ENCODE measurements around the gene LAMA5.
A peak's percentile ranks its signal among the peaks of the same experiment; 100 is the strongest.

The LAMA5 gene

DNA sequence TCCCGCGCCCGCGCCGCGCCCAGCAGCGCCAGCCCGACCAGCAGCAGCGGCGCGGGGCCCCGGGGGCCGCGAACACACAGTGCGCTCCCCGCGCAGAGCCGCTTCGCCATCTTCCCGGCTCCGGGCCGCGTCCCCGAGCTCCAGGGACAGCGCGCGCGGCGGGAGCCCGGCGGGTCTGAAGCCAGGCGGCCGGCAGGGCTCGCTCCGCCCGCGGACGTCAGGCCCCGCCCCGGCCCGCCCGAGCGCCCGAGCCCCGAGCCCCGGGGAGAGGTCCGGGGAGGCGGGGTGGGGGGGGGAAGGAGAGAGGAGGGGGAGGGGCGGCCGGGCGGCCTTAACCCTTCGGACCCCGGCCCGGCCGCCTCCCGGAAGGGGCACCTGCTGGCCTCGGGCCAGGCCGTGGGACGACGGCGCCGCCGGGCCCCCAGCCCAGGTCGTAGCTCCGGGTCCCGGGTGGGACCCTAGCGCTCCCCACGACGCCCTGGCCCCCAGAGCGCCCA is at the start of gene LAMA5:
Gene LAMA5, minus strand, starts transcription at position 177 of the 497 bp plus-strand sequence. Its CDS starts 67 bp downstream, at position 110.
- no peak for DNase-seq (ENCODE audit: low read depth)

GRCh38 chr20:62415354-62416111 is 48.4 kb upstream of the LAMA5 start:
- no peak for DNase-seq (ENCODE audit: low read depth)

GRCh38 chr20:62413896-62414481 is 46.9 kb upstream of the LAMA5 start:
- no peak for DNase-seq (ENCODE audit: low read depth)

GRCh38 chr20:62413025-62413570 is 46.0 kb upstream of the LAMA5 start:
- no peak for DNase-seq (ENCODE audit: low read depth)

GRCh38 chr20:62412194-62413024 is 45.3 kb upstream of the LAMA5 start:
- no peak for DNase-seq (ENCODE audit: low read depth)

GRCh38 chr20:62411479-62412193 is 44.5 kb upstream of the LAMA5 start:
- no peak for DNase-seq (ENCODE audit: low read depth)

- no peak for DNase-seq (ENCODE audit: low read depth)
Measured at GRCh38 chr20:62410746-62411478, 43.8 kb upstream of the LAMA5 start.

DNA sequence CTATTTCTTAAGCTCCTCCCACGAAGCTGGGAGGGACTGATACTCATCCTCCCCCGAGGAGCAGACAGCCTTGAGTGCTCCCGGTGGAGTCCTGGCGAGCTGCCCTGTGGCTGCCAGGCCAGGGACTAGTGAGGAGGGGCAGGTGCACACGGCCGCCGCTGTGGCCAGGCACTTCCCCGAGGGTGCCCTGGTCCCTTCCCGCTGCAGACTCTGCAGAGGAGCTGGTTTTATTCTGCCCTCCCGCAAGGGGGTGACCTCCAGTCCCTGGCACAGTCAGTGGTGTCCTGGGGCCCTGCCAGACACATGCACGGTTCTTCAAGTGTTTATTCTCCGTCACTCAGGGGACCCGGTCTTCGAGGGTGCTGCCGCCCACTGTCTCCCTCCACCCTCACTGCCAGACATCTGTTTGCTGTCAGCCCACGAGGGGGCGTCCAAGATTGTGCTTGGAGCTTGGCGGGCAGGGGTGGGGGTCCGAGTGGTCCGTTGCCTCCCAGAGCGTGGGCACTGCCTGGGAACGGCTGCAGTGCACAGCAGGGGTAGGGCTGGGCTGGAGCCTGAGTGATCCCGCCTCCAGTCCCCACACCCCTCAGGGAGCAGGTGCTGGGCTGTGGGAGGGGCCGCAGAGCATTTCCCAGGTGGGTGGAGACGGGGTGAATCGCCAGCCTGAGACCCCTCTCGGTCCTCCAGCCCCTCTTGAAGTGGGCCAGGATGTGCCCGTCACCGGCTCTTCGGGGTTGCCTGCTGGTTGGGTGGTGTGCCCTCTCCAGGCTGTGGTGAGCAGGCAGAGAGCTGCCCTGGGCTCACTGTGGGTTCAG is 43.0 kb upstream of the LAMA5 start:
- no peak for DNase-seq (ENCODE audit: low read depth)

GRCh38 chr20:62409086-62409853 is 42.2 kb upstream of the LAMA5 start:
- DNase-seq (ENCODE audit: low read depth): no peak

DNA sequence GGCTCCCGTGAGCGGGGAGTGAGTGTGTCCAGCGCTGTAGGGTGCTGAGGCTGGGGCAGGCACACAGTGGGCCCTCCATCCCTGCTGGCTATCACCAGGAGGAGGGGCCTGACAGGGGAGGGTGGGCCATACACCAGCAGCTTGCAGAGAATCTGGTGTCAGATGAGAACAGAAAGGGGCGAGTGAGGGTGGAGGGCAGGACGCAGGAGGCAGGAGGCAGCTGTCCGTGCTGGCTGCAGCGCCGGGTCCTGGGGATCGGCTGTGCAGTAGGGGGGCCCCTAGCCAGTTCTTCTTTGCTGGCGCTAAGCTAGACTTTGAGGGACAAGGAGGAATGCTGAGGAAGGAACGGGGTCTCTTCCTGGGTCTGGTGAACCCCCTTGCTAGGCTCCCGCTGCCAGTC is 41.5 kb upstream of the LAMA5 start:
- no peak for DNase-seq (ENCODE audit: low read depth)

GRCh38 chr20:62408055-62408454 is 40.9 kb upstream of the LAMA5 start:
- DNase-seq (ENCODE audit: low read depth): no peak

GRCh38 chr20:62407221-62407992 is 40.3 kb upstream of the LAMA5 start, which contains the start of gene CABLES2:
CABLES2 (minus strand) TSS chr20:62407285; CDS start chr20:62407276, 9 bp downstream.
- peak; percentile 83 for DNase-seq (ENCODE audit: low read depth)

GRCh38 chr20:62406635-62407176 is 39.6 kb upstream of the LAMA5 start:
- DNase-seq (ENCODE audit: low read depth): no peak

DNA sequence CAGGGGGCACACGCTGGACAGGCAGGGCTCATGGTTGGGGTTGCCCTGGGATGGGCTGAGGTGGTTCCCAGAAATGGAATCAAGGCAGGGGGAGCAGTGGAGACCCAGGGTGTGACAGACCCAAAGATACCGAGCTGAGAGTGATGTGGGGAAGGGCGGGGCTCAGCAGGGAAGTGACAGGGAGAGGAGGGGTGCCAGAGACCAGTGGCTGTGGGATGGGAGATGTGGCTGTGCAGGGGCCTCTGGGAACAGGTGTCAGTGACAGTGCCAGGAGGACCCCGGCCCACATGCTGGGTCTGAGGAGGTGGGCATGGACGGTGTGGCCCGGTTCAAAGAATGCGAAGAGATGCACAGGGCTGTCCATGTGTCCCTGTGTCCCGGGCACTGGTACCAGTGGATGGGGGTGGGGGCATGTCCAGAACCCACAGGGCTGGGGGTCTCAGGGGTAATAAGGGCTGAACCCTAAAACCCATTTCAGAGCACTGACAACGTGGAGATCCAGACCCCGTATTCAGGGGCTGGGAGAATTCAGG is 38.9 kb upstream of the LAMA5 start:
- no peak for DNase-seq (ENCODE audit: low read depth)

- no peak for DNase-seq (ENCODE audit: low read depth)
Measured at GRCh38 chr20:62405108-62405980, 38.2 kb upstream of the LAMA5 start.

- DNase-seq (ENCODE audit: low read depth): no peak
Measured at GRCh38 chr20:62404761-62405107, 37.6 kb upstream of the LAMA5 start.

DNA sequence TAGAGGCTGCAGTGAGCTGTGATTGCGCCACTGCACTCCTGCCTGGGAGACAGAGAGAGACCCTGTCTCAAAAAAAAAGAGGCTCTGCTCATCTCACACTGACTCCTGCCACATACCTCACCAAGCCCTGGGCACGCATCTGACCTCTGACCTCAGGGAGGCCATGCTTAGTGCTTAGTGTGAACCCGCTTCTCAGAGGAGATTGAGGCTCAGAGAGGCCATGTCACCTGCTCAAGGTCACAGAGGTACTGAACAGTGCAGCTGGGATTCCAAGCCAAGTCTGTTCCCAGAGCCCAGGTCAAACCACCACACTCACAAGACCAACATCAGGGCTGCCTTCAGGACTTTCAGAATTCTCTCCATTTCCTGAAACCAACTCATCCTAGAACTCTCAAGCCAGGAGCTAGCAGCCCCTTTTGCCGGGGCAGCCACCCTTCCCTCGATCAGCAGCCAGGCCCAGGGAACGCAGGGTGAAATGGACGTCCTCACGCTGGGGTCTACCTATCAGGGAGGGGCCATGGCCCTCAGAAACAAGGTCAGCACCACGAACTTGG is 37.1 kb upstream of the LAMA5 start:
- no peak for DNase-seq (ENCODE audit: low read depth)

Measured in stimulated activated CD8-positive, alpha-beta memory T cell treated with anti-CD3 and anti-CD28 coated beads, Interleukin-4, amount 100 ng/mL, for 24 hours (primary cell).